Activated CD8-positive, alpha-beta memory T cell treated with anti-CD3 and anti-CD28 coated beads for 1 hour (primary cell): Measurements from ENCODE around the gene ZNF561.
A peak's percentile ranks its signal among the peaks of the same experiment; 100 is the strongest.
"Not testable (repeated sequence)": the region's sequence is repeated elsewhere in the genome, so short reads cannot be mapped to it uniquely, and the experiment has no call there.

Source experiments
- DNase-seq, 2 donors: peaks; one replicate each; pipeline ENCODE4 v3.0.0-alpha.2; 2020; ENCODE audit warnings: low read depth in 1 of 2; ENCODE audit errors: extremely low read depth in 1 of 2

ZNF561 gene

DNA sequence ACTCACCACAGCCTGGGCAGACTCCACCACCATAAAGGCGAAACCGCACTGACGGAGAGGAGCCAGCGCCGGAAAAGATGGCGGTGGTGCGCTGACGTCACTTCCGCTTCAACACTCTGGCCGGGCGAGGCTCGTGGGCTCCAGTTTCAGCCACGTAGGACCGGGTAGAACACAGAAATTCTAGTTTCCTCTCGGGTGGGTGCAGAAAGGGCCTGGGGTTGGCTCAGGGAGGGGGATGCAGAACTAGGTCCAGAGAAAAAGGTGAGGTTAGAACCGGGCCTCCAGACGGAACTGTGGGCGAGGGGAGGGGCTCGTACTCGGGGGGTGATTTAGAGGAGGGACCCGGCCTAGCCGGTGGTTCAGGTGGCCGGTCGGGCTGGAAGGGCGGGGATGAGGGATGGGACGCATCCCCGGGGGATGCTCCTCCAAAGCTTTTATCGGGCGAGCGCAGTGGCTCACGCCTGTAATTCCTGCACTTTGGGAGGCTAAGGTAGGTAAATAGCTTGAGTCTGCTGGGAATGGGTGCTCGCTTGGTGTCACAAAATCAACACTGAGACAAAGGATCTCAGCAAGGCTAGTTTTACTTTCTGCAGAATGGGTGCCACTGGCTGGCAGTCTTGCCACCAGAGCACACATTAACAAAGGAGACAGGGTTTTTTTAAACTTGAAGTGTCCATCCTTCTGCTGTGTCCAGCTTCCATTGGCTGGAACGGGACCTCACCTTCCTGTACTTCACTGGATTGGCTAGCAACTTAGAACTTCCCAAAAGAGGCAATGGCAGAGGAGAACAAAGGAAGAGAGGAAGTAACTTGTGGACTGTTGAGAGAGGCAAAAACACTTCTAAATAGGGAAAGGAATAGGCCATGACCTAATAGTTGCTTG is at the start of gene ZNF561:
ZNF561 (minus strand) TSS at position 77 of the 882 bp plus-strand sequence. CDS start 1,776 bp downstream, outside the sequence.
- DNase-seq = peak; percentile 81 to 84

DNA sequence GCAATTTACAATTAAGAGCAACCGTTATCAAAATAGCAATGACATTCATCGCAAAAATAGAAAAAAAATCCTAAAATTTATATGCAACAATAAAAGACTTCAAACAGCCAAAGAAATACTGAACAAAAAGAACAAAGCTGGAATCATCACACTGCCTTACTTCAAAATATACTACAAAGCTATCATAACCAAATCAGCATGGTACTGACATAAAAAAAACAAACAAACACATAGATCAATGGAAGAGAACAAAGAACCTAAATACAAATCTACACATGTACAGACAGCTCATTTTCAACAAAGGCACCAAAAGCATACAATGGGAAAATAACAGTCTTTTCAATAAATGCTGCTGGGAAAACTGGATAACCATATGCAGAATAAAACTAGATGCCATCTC is 47.5 kb upstream of the ZNF561 start:
- DNase-seq = no peak

DNA sequence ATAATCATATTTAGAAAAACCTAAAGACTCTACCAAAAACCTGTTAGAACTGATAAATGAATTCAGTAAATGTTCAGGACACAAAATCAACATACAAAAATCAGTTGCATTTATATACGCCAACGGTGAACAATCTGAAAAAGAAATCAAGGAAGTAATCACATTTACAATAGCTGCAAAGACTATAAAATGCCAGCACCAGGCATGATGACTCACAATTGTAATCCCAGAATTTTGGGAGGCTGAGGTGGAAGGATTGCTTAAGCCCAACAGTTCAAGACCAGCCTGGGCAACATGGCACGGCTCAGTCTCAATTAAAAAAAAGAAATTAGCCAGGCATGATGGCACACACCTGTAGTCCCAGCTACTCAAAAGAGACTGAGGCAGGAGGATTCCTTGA is 46.9 kb upstream of the ZNF561 start:
- no peak for DNase-seq

DNA sequence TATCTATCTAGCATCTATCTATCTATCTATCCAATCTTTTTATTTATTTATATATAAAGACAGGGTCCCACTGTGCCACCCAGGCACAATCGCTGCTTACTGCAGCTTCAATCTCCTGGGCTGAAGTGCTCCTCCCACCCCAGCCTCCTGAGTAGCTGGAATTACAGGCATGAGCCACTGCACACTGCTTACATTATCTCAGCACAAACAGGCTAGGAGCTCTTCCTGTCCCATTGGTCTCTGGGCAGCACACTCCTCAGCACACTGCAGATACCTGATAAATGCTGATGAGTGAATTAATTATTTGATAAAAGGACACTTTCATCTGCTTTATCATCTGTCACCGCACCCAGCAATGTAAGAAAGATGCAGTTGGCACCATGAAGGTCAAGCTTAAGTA is 37.7 kb upstream of the ZNF561 start:
- no peak for DNase-seq

DNA sequence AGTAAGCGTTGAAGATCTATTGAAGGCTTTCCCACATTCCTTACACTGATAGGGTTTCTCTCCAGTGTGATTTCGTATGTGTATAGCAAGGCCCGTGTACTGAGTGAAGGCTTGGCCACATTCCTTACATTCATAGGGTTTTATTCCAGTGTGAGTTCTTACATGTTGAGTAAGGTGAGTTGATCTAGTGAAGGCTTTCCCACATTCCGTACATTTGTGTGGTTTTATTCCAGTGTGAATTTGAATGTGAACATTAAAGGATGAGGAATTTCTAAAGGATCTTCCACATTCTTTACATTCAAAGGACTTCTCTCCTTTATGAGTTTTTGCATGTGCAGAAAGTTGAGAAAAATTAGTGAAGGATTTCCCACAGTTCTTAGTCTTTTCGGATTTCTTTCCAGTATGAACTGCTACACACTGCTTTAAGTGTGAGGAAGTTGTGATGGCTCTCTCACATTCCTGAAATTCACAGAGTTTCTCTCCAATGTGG is 32.1 kb upstream of the ZNF561 start:
- DNase-seq = not testable (repeated sequence)

DNA sequence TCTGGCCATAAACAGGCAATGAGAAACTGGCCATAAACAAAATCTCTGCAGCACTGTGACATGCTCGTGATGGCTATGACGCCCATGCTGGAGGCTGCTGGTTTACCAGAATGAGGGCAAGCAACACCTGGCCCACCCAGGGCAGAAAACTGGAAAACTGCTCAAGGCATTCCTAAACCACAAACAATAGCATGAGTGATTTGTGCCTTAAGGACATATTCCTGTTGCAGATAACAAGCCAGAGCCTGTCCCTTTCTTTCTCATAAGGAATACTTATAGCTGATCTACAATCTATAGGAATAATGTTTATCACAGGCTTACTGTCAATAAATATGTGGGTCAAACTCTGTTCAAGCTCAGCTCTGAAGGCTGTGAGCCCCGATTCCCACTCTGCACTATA is 30.4 kb upstream of the ZNF561 start:
- not testable (repeated sequence) for DNase-seq

DNA sequence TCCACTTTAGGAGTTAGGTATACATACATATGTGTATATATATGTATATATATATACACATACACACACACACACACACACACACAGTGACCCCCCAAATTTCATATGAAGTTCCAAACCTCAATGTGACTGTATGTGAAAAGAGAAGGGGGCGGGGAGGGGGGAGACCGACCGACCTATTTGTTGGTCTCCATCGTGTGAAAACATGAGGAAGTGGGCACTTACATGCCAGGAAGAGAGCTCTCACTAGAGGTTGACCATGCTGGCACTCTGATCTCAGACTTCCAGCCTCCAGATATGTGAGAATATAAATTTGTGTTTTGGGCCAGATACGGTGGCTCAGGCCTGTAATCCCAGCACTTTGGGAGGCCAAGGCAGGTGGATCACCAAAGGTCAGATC is 29.3 kb upstream of the ZNF561 start:
- no peak for DNase-seq

DNA sequence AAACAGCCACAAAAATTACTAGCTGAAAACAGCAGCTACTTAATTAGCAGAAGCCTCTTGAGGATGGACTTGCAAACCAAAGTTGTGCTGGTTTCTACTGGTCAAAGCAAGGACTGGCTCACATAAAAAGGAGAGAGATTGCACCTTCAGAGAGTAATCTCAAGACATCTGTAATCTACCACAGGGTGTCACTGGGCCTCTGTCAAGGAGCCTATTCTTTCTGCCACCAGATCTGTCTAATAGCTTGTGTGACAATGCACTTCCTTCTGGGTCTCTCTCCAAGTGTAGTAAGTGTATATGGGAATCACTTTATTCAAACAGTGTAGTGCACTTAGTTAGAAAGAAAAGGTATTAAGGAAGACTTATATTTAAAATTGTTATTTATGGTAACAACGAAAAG is 24.4 kb upstream of the ZNF561 start:
- DNase-seq = no peak

DNA sequence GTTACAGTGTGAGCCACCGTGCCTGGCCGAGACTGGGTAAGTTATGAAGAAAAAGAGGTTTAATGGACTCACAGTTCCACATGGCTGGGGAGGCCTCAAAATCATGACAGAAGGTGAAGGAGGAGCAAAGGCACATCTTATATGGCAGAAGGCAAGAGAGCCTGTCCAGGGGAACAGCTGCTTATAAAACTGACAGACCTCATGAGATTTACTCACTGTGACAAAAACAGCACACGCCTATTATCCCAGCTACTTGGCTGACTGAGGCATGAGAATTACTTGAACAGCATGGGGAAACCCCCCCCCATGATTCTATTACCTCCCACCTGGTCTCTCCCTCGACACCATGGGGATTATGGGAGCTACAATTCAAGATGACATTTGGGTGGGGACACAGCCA is 23.4 kb upstream of the ZNF561 start:
- no peak for DNase-seq

DNA sequence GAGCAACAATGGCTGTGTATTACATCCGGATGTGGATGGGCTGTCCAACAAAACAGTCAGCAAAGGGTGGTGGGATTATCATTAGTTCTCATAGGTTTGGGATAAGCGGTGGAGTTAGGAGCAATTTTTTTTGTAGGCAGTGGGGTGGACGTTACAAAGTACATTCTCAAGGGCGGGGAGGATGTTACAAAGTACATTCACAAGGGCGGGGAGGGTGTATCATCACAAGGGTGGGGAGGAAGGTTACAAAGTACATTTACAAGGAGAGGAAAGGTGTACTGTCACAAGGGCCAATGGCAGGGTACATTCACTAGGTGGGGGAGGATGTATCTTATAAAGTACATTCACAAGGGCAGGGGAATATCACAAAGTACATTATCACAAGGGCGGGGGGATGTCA is 20.8 kb upstream of the ZNF561 start:
- no peak for DNase-seq

DNA sequence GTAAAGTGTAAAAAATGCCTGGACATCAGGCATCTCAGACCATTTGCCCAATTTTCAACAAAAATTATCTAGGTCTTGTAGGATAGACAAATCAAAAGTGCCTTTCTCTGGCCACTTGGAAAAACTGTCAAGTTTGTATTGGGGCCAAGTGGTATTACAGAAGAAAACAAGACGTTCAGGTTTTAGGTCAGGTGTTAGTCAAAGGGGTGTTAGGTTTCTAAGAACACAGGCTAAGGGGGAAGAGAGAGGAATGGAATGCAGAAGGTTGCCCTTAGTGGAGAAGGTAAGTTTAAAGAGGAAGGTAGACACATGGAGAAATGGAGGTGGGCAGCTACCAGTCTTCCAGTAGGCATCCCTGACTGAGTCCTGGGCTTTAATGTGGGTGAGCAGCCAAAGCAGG is 19.9 kb upstream of the ZNF561 start:
- no peak for DNase-seq

DNA sequence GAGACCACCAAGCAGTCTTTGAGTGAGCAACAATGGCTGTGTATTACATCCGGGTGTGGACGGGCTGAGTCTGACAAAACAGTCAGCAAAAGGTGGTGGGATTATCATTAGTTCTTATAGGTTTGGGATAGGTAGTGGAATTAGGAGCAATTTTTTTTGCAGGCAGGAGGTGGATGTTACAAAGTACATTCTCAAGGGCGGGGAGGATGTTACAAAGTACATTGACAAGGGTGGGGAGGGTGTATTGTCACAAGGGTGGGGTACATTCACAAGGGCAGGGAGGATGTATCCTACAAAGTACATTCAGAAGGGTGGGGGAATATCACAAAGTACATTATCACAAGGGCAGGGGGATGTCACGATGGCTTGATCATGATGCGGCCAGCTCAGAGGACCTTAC is 15.0 kb upstream of the ZNF561 start:
- no peak for DNase-seq

DNA sequence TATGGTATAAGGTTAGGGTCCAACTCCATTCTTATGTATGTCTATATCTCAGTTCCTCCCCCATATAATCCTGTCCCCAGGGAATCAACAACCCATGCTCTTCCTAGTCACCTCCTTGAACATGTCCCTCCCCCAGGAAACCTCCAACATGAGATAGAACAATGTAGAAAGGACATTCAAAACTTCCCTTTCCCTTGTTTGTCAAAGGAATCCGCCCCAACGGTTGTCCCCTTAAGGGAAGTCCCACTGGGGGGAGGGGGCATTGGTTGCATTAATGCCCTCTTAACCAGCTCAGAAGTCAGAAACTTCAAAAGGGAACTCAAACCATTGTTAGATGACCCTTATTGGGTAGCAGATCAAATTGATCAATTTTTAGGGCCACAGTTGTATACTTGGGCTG is 6.8 kb upstream of the ZNF561 start:
- DNase-seq = no peak

DNA sequence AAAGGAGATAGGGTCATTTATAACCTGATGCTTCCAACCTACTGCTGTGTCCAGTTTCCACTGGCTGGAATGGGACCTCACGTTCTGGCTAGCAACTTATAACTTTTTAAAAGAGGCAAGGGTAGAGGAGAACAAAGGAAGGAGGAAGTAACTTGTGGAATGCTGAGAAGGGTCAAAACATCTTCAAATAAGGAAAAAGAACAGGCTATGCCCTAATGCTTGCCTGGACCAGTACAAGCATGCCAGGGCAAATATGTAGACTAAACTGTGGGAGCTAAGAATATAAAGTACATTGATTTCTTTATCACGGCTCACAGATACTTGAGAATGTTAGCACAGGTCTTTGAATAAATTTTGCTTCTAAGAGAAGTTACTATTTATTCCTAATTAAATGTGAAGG is 1.5 kb upstream of the ZNF561 start:
- DNase-seq = no peak

DNA sequence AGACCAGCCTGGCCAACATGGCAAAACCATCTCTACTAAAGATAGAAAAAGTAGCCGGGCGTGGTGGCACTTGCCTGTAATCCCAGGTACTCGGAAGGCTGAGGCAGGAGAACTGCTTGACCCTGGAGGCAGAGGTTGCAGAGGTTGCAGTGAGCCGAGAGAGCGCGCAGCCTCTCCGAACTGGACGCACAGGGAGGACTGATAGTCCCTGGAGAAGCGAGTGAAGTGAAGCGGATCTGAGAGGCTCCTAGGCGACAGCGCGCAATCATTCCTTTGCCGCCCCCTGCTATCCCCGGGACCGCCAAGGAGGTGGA is 233 bp downstream of the ZNF561 start:
- DNase-seq = no peak

DNA sequence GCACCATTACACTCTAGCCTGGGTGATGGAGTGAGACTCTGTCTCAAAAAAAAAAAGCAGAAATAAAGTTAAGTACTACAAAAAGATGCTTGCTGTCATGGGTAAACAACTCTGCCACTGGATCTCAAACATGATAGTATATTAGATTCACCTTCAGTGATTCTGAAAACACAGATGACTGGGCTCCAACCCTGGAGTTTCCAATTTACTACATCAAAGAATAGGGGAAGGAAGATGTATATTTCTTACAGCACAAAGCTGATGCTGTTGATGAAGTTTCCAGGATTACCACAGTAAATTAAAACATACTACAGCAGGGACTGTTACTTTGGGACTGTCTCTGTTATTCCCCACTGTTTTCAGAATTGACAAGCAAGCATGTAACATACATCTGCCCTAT is 5.2 kb downstream of the ZNF561 start:
- no peak for DNase-seq

DNA sequence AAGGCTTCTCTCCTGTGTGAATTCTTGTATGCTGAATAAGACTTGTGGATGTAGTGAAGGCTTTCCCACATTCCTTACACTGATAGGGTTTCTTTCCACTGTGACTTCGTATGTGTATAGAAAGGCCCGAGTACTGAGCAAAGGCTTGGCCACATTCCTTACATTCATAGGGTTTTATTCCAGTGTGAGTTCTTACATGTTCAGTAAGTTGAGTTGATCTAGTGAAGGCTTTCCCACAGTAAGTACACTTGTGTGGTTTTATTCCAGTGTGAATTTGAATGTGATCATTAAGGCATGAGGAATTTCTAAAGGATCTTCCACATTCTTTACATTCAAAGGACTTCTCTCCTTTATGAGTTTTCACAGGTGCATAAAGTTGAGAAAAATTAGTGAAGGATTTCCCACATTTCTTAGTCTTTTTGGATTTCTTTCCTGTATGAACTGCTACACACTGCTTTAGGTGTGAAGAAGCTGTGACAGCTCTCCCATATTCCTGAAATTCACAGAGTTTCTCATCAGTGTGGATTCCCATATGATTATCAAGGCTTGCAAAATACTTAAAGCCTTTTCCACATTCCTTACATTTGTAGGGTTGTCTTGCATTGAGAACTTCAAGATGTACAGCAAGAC is 10.4 kb downstream of the ZNF561 start:
- DNase-seq = no peak

DNA sequence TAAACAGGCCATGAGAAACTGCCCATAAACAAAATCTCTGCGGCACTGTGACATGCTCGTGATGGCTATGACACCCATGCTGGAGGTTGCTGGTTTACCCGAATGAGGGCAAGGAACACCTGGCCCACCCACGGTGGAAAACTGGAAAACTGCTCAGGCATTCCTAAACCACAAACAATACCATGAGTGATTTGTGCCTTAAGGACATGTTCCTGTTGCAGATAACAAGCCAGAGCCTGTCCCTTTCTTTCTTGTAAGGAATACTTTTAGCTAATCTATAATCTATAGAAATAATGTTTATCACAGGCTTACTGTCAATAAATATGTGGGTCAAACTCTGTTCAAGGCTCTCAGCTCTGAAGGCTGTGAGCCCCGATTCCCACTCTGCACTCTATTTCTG is 12.1 kb downstream of the ZNF561 start:
- DNase-seq = no peak

DNA sequence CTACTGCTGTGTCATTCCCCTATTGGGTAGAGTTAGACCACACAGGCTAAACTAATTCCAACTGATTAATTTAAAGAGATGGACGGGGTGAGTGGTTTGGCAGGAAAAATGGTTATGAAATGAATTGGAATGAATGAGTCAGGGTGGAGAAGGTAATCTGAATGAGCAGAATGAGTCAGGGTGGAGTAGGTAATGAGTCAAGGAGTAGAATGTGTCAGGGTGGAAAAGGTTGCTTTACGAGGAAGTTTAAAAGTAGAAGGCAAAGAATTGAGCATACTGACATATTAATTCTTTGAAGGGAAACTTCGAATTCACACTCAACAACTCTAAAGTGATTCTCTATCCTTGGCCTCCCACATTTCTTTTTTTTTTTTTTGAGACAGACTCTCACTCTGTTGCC is 24.0 kb downstream of the ZNF561 start:
- no peak for DNase-seq

DNA sequence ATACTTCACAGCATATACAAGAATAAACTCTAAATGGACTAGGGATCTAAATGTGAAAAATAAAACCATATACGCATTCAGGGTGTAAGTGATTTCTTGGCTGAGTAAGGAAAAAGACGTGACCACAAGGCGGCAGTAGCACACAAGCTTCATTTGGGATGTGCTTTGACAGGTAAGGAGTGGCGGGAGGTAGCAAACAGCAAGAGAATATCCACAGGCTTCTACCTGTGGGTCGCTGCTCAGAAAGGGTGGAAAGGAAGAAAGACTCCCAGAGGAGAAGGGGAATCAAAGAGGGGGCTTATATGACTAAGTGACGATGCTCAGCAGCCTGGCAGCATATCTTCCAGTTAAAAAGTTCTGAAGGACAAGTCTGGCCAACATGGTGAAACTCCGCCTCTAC is 34.3 kb downstream of the ZNF561 start:
- DNase-seq = peak; percentile 56 to 61

DNA sequence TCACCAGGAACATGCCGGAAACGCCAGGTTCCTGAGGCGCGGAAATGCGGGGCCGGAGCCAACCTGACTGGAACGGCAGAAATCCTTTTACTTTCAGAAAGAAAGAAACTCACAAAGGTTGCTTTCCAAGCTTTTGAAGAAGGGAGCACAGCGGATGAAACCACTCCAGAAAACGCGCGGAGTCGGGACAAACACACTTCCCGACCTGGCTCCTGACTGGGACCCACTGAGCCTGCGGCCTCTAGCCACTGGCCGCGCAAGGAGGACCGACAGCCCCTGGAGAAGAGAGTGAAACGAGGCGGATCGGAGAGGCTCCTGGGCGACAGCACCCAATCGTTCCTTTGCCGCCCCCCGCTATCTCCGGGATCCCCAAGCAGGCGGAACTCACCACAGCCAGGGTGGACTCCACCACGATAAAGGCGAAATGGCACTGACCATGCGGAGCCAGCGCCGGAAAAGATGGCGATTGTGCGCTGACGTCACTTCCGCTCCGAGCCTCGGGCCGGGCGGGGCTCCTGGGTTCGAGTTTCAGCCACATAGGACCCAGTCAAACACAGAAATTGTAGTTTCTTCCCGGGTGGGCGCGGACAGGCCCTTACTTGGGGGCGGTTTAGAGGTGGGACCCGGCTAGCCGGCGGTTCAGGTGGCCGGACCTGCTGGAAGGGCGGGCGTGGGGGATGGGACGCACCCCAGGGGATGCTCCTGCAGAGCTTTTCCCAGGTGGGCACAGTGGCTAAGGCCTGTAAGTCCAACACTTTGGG is 36.8 kb downstream of the ZNF561 start, which contains the start of gene ZNF121:
ZNF121 (minus strand) TSS at position 432 of the 761 bp plus-strand sequence. CDS start 16,407 bp downstream, outside the sequence.
- peak; percentile 51 to 73 for DNase-seq
